Activated CD4-positive, alpha-beta T cell treated with anti-CD3 and anti-CD28 coated beads, Interleukin-2, amount 10 ng/mL, durations not matched to agents 24 days and 14 days (primary cell): Measurements from ENCODE around the gene CTF1. TPM values are rescaled to one million over a fixed set of nuclear protein-coding genes. Genes with fewer than 3 reads are reported as not detected.
A peak's percentile ranks its signal among the peaks of the same experiment; 100 is the strongest.

Source experiments
- DNase-seq: peaks from one replicate; pipeline ENCODE4 v3.0.0; 2022
- H3K27ac Mint-ChIP-seq: one replicate; pipeline ENCODE4 v1.8.0; 2022; ENCODE audit warnings: mild to moderate bottlenecking, mixed read lengths
- H3K27me3 Mint-ChIP-seq: one replicate; pipeline ENCODE4 v1.8.0; 2022; ENCODE audit warnings: mixed read lengths
- H3K36me3 Mint-ChIP-seq: one replicate; pipeline ENCODE4 v1.8.0; 2022; ENCODE audit warnings: low read depth, mild to moderate bottlenecking, mixed read lengths
- H3K4me1 Mint-ChIP-seq: one replicate; pipeline ENCODE4 v1.8.0; 2021; ENCODE audit warnings: mixed read lengths
- H3K4me3 Mint-ChIP-seq: one replicate; pipeline ENCODE4 v1.8.0; 2022; ENCODE audit warnings: mild to moderate bottlenecking, moderate library complexity, mixed read lengths
- H3K9me3 Mint-ChIP-seq: one replicate; pipeline ENCODE4 v1.8.0; 2021; ENCODE audit warnings: mixed read lengths
- intact Hi-C: fragments of 100-400 bp; cut with micrococcal nuclease; formaldehyde crosslinking; loops from one replicate; pipeline ENCODE4 v1.15.1; 2023
- total RNA-seq: library from RNA; stranded (reverse); gene quantifications from 2 replicates; pipeline ENCODE4 v1.2.3, GENCODE V29; 2022

Gene CTF1
- total RNA-seq, 1 donor from 2014 or later, result 0.33 TPM

- peaks cover 22% of the 10 kb centered on the region for H3K4me1 Mint-ChIP-seq
- H3K27ac Mint-ChIP-seq, result no peak overlapping the region
- intact Hi-C loops, result no loop called here
- peaks cover 7% of the 10 kb centered on the region for H3K9me3 Mint-ChIP-seq
- H3K36me3 Mint-ChIP-seq, result peaks cover 8% of the 10 kb centered on the region
- DNase-seq, result no peak
- H3K27me3 Mint-ChIP-seq, result no peaks in the 10 kb centered on the region
- H3K4me3 Mint-ChIP-seq, result no peak overlapping the region
Measured at GRCh38 chr16:30907064-30907463, 10.7 kb downstream of the CTF1 start.

GRCh38 chr16:30910427-30911029 lies 14.1 kb downstream of the CTF1 start:
- no peaks in the 10 kb centered on the region for H3K36me3 Mint-ChIP-seq
- H3K4me1 Mint-ChIP-seq, result peaks cover 9% of the 10 kb centered on the region
- DNase-seq, result no peak
- H3K9me3 Mint-ChIP-seq, result no peaks in the 10 kb centered on the region
- intact Hi-C loops, result no loop called here
- no peak overlapping the region for H3K27ac Mint-ChIP-seq
- H3K27me3 Mint-ChIP-seq, result no peaks in the 10 kb centered on the region
- H3K4me3 Mint-ChIP-seq, result no peak overlapping the region

DNA sequence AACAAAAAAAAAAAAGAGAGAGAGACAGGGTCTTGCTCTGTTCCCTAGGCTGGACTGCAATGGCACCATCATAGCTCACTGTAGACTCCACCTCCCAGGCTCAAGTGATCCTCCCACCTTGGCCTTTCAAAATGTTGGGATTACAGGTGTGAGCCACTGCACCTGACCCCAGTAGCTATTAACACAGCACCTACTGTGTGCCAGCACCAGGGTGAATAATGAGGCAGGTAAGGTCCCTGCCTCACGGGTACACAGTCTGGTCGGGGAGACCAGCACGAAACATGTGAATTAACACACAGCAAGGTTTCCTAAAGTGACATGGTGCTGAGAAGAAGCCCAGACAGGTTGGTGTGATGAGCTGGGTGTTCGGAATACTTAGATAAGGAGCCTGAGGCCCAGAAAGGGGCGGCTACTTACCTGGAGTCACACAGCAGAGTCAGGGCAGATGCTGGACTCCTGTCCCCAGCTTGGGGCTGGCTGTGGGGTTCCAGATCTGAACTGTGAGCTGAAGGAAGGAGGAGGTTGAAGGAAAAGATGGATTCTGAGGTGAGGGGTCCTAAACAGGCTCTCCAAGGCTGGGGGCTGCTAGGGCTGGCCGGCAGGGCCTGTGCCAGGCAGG lies 16.5 kb downstream of the CTF1 start:
- Mint-ChIP-seq H3K27ac (no peak overlapping the region), H3K36me3 (no peaks in the 10 kb centered on the region), H3K4me1 (peaks cover 1% of the 10 kb centered on the region), H3K27me3 (no peaks in the 10 kb centered on the region), H3K9me3 (no peaks in the 10 kb centered on the region), H3K4me3 (no peak overlapping the region)
- no peak for DNase-seq
- intact Hi-C loops, result no loop called here

DNA sequence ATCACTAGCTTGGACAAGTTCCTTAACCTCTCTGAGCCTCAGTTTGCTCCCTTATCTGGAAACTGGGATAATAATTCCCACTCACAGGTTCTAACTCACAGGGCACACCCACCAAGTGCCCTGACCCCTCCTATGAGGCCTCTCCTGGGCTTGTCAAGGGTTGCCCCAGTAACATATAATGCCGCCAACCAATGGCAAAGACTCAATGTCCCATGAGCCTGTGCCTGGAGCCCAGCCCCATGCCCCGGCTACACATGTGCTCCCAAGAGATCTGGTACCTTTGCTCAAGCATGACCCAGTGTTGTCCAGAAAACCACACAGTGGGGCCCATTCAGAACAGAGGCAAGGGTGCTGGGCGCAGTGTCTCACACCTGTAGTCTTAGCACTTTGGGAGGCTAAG lies 18.4 kb downstream of the CTF1 start:
- Mint-ChIP-seq H3K4me3 (no peak overlapping the region), H3K27ac (no peak overlapping the region), H3K36me3 (no peaks in the 10 kb centered on the region), H3K9me3 (no peaks in the 10 kb centered on the region), H3K4me1 (no peaks in the 10 kb centered on the region), H3K27me3 (no peaks in the 10 kb centered on the region)
- no peak for DNase-seq
- intact Hi-C loops, result no loop called here

DNA sequence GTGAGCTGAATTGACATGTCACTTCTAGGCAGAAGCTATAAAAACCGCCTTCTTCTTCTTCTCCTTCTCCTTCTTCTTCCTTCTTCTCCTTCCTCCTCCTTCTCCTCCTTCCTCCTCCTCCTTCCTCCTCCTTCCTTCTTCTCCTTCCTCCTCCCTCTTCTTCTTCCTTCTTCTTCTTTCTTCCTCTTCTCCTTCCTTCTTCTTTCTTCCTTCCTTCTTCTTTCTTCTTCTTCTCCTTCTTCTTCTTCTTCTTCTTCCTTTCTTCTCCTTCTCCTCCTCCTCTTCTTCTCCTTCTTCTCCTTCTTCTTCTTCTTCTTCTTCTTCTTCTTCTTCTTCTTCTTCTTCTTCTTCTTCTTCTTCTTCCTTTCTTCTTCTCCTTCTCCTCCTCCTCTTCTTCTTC lies 22.2 kb downstream of the CTF1 start:
- no peak for DNase-seq
- H3K9me3 Mint-ChIP-seq, result no peaks in the 10 kb centered on the region
- H3K4me1 Mint-ChIP-seq, result peaks cover 12% of the 10 kb centered on the region
- intact Hi-C loops, result no loop called here
- no peaks in the 10 kb centered on the region for H3K36me3 Mint-ChIP-seq
- no peak overlapping the region for H3K27ac Mint-ChIP-seq
- no peaks in the 10 kb centered on the region for H3K27me3 Mint-ChIP-seq
- no peak overlapping the region for H3K4me3 Mint-ChIP-seq

GRCh38 chr16:30920891-30921290 lies 24.5 kb downstream of the CTF1 start:
- Mint-ChIP-seq H3K9me3 (no peaks in the 10 kb centered on the region), H3K36me3 (peaks cover 3% of the 10 kb centered on the region), H3K4me3 (peak overlapping the region; percentile 67), H3K4me1 (peaks cover 19% of the 10 kb centered on the region), H3K27ac (no peak overlapping the region), H3K27me3 (no peaks in the 10 kb centered on the region)
- intact Hi-C loops, result loop anchor here (1.0 kb wide), 1 partner anchor 77 kb away; no protein-coding TSS in a partner anchor
- DNase-seq, result no peak

DNA sequence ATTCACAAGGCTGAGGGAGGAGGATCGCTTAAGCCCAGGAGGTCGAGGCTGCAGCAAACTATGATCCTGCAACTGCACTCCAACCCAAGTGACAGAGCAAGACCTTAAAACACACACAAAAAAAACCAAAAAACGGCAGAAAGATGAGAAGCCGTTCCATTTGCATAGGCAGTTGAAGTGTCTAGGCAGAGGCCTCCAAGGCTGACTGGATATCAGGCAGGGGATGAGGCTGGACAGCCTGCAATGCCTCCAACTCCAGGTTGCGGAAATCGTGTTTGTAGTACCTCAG lies 25.0 kb downstream of the CTF1 start:
- peaks cover 24% of the 10 kb centered on the region for H3K4me1 Mint-ChIP-seq
- H3K27ac Mint-ChIP-seq, result peak overlapping the region; percentile 100
- H3K36me3 Mint-ChIP-seq, result peaks cover 5% of the 10 kb centered on the region
- DNase-seq, result no peak
- peak overlapping the region; percentile 100 for H3K4me3 Mint-ChIP-seq
- H3K27me3 Mint-ChIP-seq, result no peaks in the 10 kb centered on the region
- intact Hi-C loops, result loop anchor here (1.0 kb wide), 1 partner anchor 77 kb away; no protein-coding TSS in a partner anchor
- no peaks in the 10 kb centered on the region for H3K9me3 Mint-ChIP-seq

DNA sequence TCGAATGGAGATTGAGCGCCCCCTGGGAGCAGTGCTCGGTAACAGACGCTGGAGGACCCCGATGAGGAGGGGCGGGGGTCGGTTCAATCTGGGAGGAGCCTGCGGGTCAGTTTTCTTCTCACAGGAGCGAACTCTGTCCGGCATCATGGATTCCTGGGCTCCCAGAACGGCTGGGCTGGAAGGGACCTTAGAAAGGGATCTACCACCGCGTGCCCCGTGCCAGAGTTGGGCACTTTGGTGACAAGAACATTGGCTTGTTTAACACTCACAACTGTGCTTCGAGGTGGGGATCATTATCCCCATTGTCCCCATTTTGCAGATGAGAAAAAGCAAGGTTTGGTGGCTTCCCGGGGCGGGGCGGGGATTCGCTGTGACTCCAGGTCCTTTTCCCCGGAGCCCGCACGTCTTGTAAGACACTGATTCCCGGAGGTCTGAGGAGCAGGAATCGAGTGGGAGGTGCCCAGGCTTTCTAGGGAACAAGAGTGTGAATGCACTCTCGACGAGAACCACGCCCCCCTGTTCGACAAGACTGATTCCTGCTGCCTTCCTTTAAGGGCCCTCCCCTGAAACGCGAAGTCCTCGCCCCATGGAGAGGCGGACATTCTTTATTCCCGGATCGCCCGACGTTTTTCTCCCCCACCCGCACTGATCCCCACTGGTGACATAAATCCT lies 25.5 kb downstream of the CTF1 start:
- H3K36me3 Mint-ChIP-seq, result peaks cover 5% of the 10 kb centered on the region
- intact Hi-C loops, result loop anchor here (1.0 to 2.0 kb wide), 12 partner anchors 20 to 271 kb away; partner anchors contain the start of genes CFAP119, FBRS, KAT8 and PRR14
- peaks cover 29% of the 10 kb centered on the region for H3K4me1 Mint-ChIP-seq

GRCh38 chr16:30922420-30922959 lies 26.1 kb downstream of the CTF1 start:
- Mint-ChIP-seq H3K27me3 (no peaks in the 10 kb centered on the region), H3K4me3 (peak overlapping the region; percentile 100), H3K36me3 (peaks cover 5% of the 10 kb centered on the region), H3K4me1 (peaks cover 29% of the 10 kb centered on the region), H3K27ac (peak overlapping the region; percentile 100), H3K9me3 (no peaks in the 10 kb centered on the region)
- peak; percentile 100 for DNase-seq
- intact Hi-C loops, result loop anchor here (1.0 to 2.0 kb wide), 11 partner anchors 20 to 272 kb away; partner anchors contain the start of genes CFAP119, FBRS, KAT8 and PRR14

More for the DNA sequence above, 25.5 kb downstream of the CTF1 start:
- H3K4me3 Mint-ChIP-seq, result peak overlapping the region; percentile 100
- peak; percentile 96 for DNase-seq
- H3K9me3 Mint-ChIP-seq, result no peaks in the 10 kb centered on the region
- no peaks in the 10 kb centered on the region for H3K27me3 Mint-ChIP-seq
- peak overlapping the region; percentile 100 for H3K27ac Mint-ChIP-seq

DNA sequence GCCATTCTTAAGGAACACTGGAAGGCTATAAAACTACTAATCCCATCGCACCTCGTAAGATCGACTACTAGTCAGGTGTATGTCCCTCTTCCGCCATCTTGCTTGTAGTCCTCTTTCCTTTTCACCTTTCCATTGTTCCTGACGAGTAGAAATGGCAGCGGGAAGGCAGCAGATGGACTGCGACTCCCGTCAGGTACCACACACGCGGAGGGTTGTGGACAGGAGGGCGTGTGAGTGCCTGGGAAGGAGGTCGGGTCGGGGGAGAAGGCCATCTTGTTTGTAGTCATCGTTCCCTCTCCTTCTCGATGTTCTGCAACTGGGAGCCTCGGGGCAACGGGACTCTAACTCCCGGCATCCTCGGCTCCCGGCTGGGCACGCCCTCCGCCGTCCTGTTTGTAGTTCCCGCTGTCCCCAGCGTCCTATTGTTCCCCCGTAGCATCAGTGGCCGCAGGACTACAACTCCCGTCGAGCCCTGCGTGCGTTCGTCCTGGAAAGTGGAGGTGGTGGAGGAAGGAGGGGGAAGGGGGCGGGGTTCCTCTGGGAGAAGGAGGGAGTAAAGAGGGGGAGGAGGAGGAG lies 26.6 kb downstream of the CTF1 start:
- peaks cover 8% of the 10 kb centered on the region for H3K36me3 Mint-ChIP-seq
- intact Hi-C loops, result loop anchor here (1.0 to 2.0 kb wide), 15 partner anchors 19 to 272 kb away; partner anchors contain the start of genes CFAP119, FBRS, KAT8 and PRR14
- peak; percentile 99 for DNase-seq
- H3K4me3 Mint-ChIP-seq, result peak overlapping the region; percentile 100
- H3K27ac Mint-ChIP-seq, result peak overlapping the region; percentile 100
- peaks cover 29% of the 10 kb centered on the region for H3K4me1 Mint-ChIP-seq
- no peaks in the 10 kb centered on the region for H3K9me3 Mint-ChIP-seq
- no peaks in the 10 kb centered on the region for H3K27me3 Mint-ChIP-seq

DNA sequence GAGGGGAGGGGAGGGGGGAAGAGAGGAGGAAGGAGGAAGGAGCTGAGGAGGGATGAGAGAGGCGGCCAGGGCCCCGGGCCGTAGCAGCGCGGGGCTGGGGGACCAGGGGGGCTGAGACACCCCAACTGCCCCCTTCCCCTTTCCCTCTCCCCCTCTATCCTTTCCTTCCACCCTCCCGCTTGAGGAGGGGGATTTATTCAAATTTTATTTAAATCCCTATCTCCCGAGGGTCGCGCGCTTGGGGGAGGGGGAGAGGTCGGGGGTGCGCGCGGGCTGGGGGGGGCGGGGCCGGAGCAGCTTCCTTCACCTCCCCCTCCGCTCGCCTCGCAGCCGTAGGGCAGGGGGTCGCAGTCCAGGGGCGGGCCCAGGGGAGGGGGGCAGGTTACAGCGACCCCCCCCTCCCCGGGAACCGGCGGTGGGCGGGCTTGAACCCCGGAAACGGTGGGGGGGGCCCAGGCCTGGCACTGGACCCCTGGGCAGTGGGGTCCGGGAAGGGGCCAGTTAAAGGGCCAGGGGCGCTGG lies 27.2 kb downstream of the CTF1 start, which contains the start of gene FBXL19:
FBXL19 (plus strand) TSS at position 19 of the 522 bp plus-strand sequence. CDS start 2,183 bp downstream, outside the sequence.
- intact Hi-C loops, result loop anchor here (1.0 to 2.0 kb wide), 6 partner anchors 110 to 273 kb away; partner anchors contain the start of genes PRR14, STX4, VKORC1 and ZNF646
- Mint-ChIP-seq H3K27me3 (no peaks in the 10 kb centered on the region), H3K4me3 (peak within 1 kb of the TSS; percentile 100), H3K4me1 (peaks cover 29% of the 10 kb centered on the region), H3K36me3 (peaks cover 9% of the 10 kb centered on the region), H3K27ac (peak within 1 kb of the TSS; percentile 100), H3K9me3 (no peaks in the 10 kb centered on the region)
- peak; percentile 73 for DNase-seq

GRCh38 chr16:30924076-30924912 lies 27.9 kb downstream of the CTF1 start:
- Mint-ChIP-seq H3K36me3 (peaks cover 9% of the 10 kb centered on the region), H3K9me3 (no peaks in the 10 kb centered on the region), H3K27me3 (no peaks in the 10 kb centered on the region), H3K27ac (peak overlapping the region; percentile 73), H3K4me1 (peaks cover 29% of the 10 kb centered on the region), H3K4me3 (peak overlapping the region; percentile 88)
- intact Hi-C loops, result no loop called here
- peak; percentile 70 for DNase-seq
